AG09319 (cell line): ENCODE results near the gene PLXNC1.

Experiments
- DNase-seq: peaks from one replicate; pipeline ENCODE4 v3.0.0-alpha.2; 2010; ENCODE audit warnings: low read depth; ENCODE audit errors: extremely low read depth
- TF ChIP-seq, protein P1 (sequence below): IDR thresholded peaks from 2 replicates; pipeline ENCODE4 v1.5.1; 2011; ENCODE audit warnings: low read depth, mild to moderate bottlenecking, inconsistent platforms, low read length, moderate library complexity

The PLXNC1 gene

GRCh38 chr12:94254270-94254669, 105.9 kb downstream of the PLXNC1 start:
- TF ChIP-seq, protein P1, sequence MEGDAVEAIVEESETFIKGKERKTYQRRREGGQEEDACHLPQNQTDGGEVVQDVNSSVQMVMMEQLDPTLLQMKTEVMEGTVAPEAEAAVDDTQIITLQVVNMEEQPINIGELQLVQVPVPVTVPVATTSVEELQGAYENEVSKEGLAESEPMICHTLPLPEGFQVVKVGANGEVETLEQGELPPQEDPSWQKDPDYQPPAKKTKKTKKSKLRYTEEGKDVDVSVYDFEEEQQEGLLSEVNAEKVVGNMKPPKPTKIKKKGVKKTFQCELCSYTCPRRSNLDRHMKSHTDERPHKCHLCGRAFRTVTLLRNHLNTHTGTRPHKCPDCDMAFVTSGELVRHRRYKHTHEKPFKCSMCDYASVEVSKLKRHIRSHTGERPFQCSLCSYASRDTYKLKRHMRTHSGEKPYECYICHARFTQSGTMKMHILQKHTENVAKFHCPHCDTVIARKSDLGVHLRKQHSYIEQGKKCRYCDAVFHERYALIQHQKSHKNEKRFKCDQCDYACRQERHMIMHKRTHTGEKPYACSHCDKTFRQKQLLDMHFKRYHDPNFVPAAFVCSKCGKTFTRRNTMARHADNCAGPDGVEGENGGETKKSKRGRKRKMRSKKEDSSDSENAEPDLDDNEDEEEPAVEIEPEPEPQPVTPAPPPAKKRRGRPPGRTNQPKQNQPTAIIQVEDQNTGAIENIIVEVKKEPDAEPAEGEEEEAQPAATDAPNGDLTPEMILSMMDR, result no peak
- no peak for DNase-seq

- TF ChIP-seq, protein P1, result no peak
- no peak for DNase-seq
Observed at GRCh38 chr12:94255006-94255405, 106.6 kb downstream of the PLXNC1 start.

GRCh38 chr12:94255428-94255827, 107.1 kb downstream of the PLXNC1 start:
- TF ChIP-seq, protein P1, result no peak
- no peak for DNase-seq

DNA sequence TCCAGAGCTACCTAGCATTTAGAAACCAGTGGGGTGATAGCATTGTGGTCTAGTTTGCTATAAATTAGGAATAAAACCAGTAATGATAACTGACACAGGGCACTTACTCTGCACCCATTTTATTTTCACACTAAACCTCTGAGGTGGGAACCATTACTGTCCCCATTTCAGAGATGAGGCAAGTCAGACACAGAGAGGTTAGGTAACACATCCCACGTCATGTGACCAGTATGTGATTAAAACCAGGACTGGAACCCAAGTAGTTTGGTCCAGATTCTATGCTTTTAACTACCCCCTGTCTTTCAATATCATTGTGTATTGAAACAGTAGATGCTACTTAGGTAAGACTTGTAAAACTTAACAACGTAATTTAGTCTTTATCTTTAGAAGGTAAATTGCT, 110.2 kb downstream of the PLXNC1 start:
- DNase-seq, result no peak
- TF ChIP-seq, protein P1, result no peak

GRCh38 chr12:94260017-94260416, 111.6 kb downstream of the PLXNC1 start:
- TF ChIP-seq, protein P1, result no peak
- DNase-seq, result no peak

DNA sequence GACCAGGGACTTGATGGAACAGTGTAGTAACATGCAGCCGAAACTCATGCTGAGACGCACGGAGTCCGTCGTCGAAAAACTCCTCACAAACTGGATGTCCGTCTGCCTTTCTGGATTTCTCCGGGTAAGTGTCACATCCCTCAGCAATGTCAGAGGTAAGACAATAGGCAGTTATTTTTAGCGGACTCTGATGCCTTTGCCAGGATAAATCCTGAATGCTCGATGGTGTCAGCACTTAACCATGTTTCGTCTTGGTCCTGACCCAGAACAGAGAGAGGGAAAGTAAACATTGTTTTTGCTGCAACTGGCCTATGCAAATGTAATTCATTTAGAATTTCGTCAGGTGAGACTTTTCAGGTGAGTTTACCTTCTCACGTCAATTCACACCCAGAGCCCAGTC, 112.3 kb downstream of the PLXNC1 start:
- no peak for DNase-seq
- TF ChIP-seq, protein P1, result no peak

DNA sequence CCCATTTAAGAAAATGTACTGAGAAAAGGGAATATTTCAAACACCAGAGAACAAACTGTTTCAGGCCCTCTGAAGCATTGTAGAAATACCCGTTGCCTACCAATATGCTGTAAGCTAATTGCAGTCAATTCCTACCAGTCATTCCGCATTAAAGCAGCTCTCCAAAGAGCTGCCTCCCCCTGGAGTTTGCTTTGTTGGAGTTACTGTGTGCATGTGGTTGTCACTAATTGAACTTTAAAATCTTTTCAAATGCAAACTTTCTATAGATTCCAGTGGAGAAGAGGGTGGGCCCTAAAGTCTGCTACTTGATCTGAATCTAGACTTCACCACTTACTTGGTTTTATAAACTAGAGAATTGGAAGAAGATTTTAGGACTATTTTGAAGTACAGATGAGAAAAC, 112.7 kb downstream of the PLXNC1 start:
- DNase-seq, result no peak
- TF ChIP-seq, protein P1, result no peak

DNA sequence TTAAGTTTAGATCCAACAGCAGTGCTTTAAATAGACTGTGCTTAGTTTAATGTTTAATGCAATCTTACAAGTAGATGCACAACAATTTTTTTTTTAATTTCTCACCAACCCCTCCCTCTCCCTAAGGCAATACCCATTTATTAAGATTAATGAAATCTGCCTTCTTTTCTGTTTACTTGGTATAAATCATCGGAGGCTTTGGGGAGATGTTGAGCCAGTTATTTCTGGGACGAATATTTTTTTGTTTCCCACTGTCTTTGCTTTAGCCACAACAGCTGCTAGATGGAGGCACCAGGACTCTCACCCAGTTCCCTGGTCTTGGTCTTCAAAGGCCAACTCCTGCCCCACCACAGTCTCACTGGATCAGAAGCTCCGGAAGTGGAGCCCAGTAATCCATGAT, 113.4 kb downstream of the PLXNC1 start:
- no peak for DNase-seq
- TF ChIP-seq, protein P1, result no peak
